Measurements from ENCODE around the gene MT1X. TPM values are rescaled to one million over a fixed set of nuclear protein-coding genes. Genes with fewer than 3 reads are reported as not detected.
A peak's percentile ranks its signal among the peaks of the same experiment; 100 is the strongest.

The MT1X gene
- polyA plus RNA-seq, 1 donor (not counting 4 experiments of a cell fraction or from before 2014, with no cell fraction given) = 58.3 TPM

DNA sequence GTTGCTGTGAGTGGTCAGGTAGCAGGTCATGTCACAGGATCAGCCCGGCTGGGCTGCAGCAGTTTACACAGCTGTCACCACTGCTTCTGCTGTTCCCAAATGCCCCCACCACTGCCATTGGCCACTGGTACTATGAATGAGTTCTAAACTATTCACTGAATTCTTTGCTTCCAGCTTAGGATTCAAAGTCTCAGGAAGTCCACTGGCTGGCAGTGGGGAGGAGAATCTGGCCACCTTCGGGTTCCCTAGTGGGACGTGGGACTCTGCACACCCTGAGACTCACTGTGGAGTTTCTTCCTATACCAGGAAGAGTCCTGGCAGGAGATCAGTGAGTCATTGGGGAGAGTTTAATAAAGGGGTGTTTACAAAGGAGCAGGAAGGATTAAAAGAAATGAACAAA is 6.9 kb downstream of the MT1X start:
- Histone ChIP-seq H2AFZ (ENCODE audit: control insufficient read depth, low read length) (no peak overlapping the region), H3K79me2 (ENCODE audit: control insufficient read depth, insufficient read depth, low read length) (no peaks in the 10 kb centered on the region), H3K4me1 (ENCODE audit: control insufficient read depth, extremely low read depth, insufficient read depth, low read length) (peaks cover 35% of the 10 kb centered on the region), H3K4me2 (ENCODE audit: control insufficient read depth, extremely low read depth, insufficient read depth, low read depth, low read length) (no peak overlapping the region), H3K4me3 (ENCODE audit: control insufficient read depth in 2 of 3, extremely low read depth in 1 of 3, insufficient read depth in 2 of 3, low read depth in 1 of 3, low read length in 3 of 3) (no peak overlapping the region), H3K27ac (ENCODE audit: control insufficient read depth, insufficient read depth, low read length) (no peak overlapping the region), H3K9me3 (ENCODE audit: control insufficient read depth, low read depth, low read length) (peaks cover 1% of the 10 kb centered on the region), H3K9me1 (ENCODE audit: control insufficient read depth, extremely low read depth, insufficient read depth, low read length) (no peaks in the 10 kb centered on the region), H3K9ac (ENCODE audit: control insufficient read depth, extremely low read depth, insufficient read depth, low read length) (no peak overlapping the region), H3K27me3 (ENCODE audit: control insufficient read depth, extremely low read depth, insufficient read depth, low read length) (no peaks in the 10 kb centered on the region), H3K36me3 (ENCODE audit: control insufficient read depth in 2 of 2, extremely low read depth in 1 of 2, insufficient read depth in 2 of 2, low read length in 2 of 2) (peaks cover 0 to 1% of the 10 kb centered on the region in 2 experiments), H4K20me1 (ENCODE audit: control insufficient read depth, extremely low read depth, insufficient read depth, low read length) (no peaks in the 10 kb centered on the region)
- dilution Hi-C loops (cut with MboI; ENCODE audit: extremely low pct_ligation_motif_present, low sequenced_read_pairs) = no loop called here
- DNase-seq (ENCODE audit: low read depth, low spot score) (no peak), FAIRE-seq (peak; percentile 23)
- TF ChIP-seq, protein P1, sequence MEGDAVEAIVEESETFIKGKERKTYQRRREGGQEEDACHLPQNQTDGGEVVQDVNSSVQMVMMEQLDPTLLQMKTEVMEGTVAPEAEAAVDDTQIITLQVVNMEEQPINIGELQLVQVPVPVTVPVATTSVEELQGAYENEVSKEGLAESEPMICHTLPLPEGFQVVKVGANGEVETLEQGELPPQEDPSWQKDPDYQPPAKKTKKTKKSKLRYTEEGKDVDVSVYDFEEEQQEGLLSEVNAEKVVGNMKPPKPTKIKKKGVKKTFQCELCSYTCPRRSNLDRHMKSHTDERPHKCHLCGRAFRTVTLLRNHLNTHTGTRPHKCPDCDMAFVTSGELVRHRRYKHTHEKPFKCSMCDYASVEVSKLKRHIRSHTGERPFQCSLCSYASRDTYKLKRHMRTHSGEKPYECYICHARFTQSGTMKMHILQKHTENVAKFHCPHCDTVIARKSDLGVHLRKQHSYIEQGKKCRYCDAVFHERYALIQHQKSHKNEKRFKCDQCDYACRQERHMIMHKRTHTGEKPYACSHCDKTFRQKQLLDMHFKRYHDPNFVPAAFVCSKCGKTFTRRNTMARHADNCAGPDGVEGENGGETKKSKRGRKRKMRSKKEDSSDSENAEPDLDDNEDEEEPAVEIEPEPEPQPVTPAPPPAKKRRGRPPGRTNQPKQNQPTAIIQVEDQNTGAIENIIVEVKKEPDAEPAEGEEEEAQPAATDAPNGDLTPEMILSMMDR (optimal IDR thresholded peaks at IDR 0.05 in 1 of 3, IDR thresholded peaks at IDR 0.05 in 1 of 3, conservative IDR thresholded peaks at IDR 0.05 in 1 of 3; ENCODE audit: extremely low read depth in 1 of 3, insufficient read depth in 2 of 3, low read length in 3 of 3) = no peak
- no peak for TF ChIP-seq EZH2 (IDR thresholded peaks at IDR 0.05; ENCODE audit: low read length)

DNA sequence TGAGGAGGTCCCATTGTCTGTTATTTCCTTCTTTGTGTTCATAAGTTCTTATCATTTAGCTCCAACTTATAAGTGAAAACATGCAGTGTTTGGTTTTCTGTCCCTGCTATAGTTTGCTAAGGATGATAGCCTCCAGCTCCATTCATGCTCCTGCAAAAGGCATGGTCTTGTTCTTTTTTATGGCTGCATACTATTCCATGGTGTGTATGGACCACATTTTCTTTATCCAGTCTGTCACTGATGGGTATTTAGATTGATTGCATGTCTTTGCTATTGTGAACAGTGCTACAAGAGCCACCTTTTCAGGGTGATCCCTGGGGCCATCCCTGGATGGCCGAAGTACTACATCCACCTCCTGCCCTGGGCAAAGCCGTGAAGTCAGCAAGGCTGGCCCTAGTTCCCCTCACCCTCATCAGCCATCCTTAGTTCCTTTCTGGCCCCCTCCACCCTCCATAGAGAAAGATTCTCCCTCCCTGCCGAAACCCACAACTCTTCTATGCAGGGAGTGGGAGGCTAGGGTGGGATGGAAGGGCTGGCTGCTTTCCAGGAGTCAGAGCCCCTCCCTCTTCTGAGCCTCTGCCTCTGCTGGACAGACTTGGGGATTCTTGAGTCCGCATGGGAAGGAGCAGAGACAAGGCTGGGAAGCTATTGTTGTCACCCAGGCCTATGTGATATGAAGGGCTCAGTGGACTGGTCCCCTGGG is 8.3 kb downstream of the MT1X start:
- Histone ChIP-seq H3K36me3 (ENCODE audit: control insufficient read depth in 2 of 2, extremely low read depth in 1 of 2, insufficient read depth in 2 of 2, low read length in 2 of 2) (no peaks in the 10 kb centered on the region), H3K9me3 (ENCODE audit: control insufficient read depth, low read depth, low read length) (peaks cover 1% of the 10 kb centered on the region), H3K4me1 (ENCODE audit: control insufficient read depth, extremely low read depth, insufficient read depth, low read length) (peaks cover 26% of the 10 kb centered on the region), H3K79me2 (ENCODE audit: control insufficient read depth, insufficient read depth, low read length) (no peaks in the 10 kb centered on the region), H2AFZ (ENCODE audit: control insufficient read depth, low read length) (no peak overlapping the region), H4K20me1 (ENCODE audit: control insufficient read depth, extremely low read depth, insufficient read depth, low read length) (no peaks in the 10 kb centered on the region), H3K27ac (ENCODE audit: control insufficient read depth, insufficient read depth, low read length) (no peak overlapping the region), H3K27me3 (ENCODE audit: control insufficient read depth, extremely low read depth, insufficient read depth, low read length) (no peaks in the 10 kb centered on the region), H3K9me1 (ENCODE audit: control insufficient read depth, extremely low read depth, insufficient read depth, low read length) (no peaks in the 10 kb centered on the region), H3K4me3 (ENCODE audit: control insufficient read depth in 2 of 3, extremely low read depth in 1 of 3, insufficient read depth in 2 of 3, low read depth in 1 of 3, low read length in 3 of 3) (no peak overlapping the region), H3K9ac (ENCODE audit: control insufficient read depth, extremely low read depth, insufficient read depth, low read length) (no peak overlapping the region), H3K4me2 (ENCODE audit: control insufficient read depth, extremely low read depth, insufficient read depth, low read depth, low read length) (no peak overlapping the region)
- FAIRE-seq (no peak), DNase-seq (ENCODE audit: low read depth, low spot score) (no peak)
- dilution Hi-C loops (cut with MboI; ENCODE audit: extremely low pct_ligation_motif_present, low sequenced_read_pairs) = no loop called here
- no peak for TF ChIP-seq EZH2 (IDR thresholded peaks at IDR 0.05; ENCODE audit: low read length)
- TF ChIP-seq, protein P1 (optimal IDR thresholded peaks at IDR 0.05 in 1 of 3, IDR thresholded peaks at IDR 0.05 in 1 of 3, conservative IDR thresholded peaks at IDR 0.05 in 1 of 3; ENCODE audit: extremely low read depth in 1 of 3, insufficient read depth in 2 of 3, low read length in 3 of 3) = no peak
